Mammary epithelial cell (primary cell): Measurements from ENCODE around the gene PNPT1.

Experiments
- EZH2 ChIP-seq: IDR thresholded peaks from 2 replicates; pipeline ENCODE4 v1.6.1; 2012; ENCODE audit warnings: low read length, inconsistent platforms, borderline replicate concordance
- TF ChIP-seq, protein P1 (sequence below), 2 donors: IDR thresholded peaks in 1 of 2; conservative IDR thresholded peaks in 1 of 2; 2 replicates each; pipeline ENCODE4 v1.5.1; 2011 to 2012; ENCODE audit warnings: inconsistent platforms in 2 of 2, low read length in 2 of 2, mild to moderate bottlenecking in 2 of 2, control low read depth in 1 of 2, low read depth in 1 of 2; ENCODE audit not compliant: insufficient read depth in 1 of 2; ENCODE audit errors: extremely low read depth in 1 of 2

DNA sequence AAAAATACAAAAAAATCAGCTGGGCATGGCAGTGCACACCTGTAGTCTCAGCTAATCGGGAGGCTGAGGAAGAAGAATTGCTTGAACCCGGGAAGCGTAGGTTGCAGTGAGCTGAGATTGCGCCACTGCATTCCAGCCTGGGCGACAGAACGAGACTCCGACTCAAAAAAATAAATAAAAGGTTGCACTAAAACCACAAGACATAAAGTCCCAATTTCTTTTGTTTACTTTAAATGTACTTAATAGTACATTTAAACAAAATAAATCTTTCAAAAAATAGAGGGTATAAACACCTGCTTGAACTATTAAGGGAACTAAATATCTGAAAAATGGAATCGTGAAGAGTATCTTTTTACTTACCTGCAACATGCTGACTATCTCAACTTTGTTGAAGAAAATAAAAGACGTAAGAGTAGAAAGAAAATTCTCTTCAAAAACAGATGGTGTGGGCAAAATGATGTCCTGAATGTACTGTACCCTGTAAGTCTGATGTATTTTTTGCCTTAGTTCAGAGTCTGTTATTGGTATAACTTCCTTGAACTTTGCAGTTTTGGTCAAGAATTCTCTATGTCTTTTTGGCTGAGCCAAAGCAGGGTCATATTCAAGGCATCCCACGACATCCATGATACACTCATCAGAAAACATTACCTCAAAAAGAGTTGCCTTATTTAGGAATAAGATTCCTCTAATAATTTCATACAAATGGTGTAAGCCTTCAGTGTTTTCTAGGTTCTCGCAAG, 95.4 kb downstream of the PNPT1 start:
- TF ChIP-seq, protein P1, sequence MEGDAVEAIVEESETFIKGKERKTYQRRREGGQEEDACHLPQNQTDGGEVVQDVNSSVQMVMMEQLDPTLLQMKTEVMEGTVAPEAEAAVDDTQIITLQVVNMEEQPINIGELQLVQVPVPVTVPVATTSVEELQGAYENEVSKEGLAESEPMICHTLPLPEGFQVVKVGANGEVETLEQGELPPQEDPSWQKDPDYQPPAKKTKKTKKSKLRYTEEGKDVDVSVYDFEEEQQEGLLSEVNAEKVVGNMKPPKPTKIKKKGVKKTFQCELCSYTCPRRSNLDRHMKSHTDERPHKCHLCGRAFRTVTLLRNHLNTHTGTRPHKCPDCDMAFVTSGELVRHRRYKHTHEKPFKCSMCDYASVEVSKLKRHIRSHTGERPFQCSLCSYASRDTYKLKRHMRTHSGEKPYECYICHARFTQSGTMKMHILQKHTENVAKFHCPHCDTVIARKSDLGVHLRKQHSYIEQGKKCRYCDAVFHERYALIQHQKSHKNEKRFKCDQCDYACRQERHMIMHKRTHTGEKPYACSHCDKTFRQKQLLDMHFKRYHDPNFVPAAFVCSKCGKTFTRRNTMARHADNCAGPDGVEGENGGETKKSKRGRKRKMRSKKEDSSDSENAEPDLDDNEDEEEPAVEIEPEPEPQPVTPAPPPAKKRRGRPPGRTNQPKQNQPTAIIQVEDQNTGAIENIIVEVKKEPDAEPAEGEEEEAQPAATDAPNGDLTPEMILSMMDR (conservative IDR thresholded peaks at IDR 0.05 in 1 of 2, IDR thresholded peaks at IDR 0.05 in 1 of 2; ENCODE audit: extremely low read depth in 1 of 2, insufficient read depth in 1 of 2, low read depth in 1 of 2, low read length in 2 of 2), result no peak
- TF ChIP-seq EZH2, result no peak
